ENCODE measurements around the gene MED14.

The MED14 gene

GRCh38 chrX:40615976-40616375, 119.4 kb downstream of the MED14 start:
- no peak for DNase-seq (ENCODE audit: low read depth in 2 of 3, low spot score in 2 of 3)

- no peak for DNase-seq (ENCODE audit: low read depth in 2 of 3, low spot score in 2 of 3)
Observed at GRCh38 chrX:40612511-40612910, 122.8 kb downstream of the MED14 start.

GRCh38 chrX:40607381-40607780, 128.0 kb downstream of the MED14 start:
- DNase-seq (ENCODE audit: low read depth in 2 of 3, low spot score in 2 of 3), result no peak

- DNase-seq (ENCODE audit: low read depth in 2 of 3, low spot score in 2 of 3), result no peak
Observed at GRCh38 chrX:40603446-40603845, 131.9 kb downstream of the MED14 start.

Data from activated CD8-positive, alpha-beta memory T cell treated with anti-CD3 and anti-CD28 coated beads for 48 hours (primary cell).